IPS-15b (cell line): ENCODE data around the gene LPXN.

ENCODE experiments used
- H3K27me3 ChIP-seq: one replicate; pipeline ENCODE4 v1.6.1; 2013; ENCODE audit warnings: low read length; ENCODE audit not compliant: control insufficient read depth, insufficient read depth
- H3K36me3 ChIP-seq: one replicate; pipeline ENCODE4 v1.6.1; 2013; ENCODE audit warnings: low read length; ENCODE audit not compliant: control insufficient read depth, insufficient read depth
- H3K4me1 ChIP-seq: one replicate; pipeline ENCODE4 v1.6.1; 2013; ENCODE audit warnings: mild to moderate bottlenecking, low read length; ENCODE audit not compliant: control insufficient read depth, insufficient read depth
- H3K4me3 ChIP-seq: one replicate; pipeline ENCODE4 v1.5.1; 2013; ENCODE audit warnings: low read depth, low read length
- H3K9ac ChIP-seq: one replicate; pipeline ENCODE4 v1.6.1; 2013; ENCODE audit warnings: low read depth, mild to moderate bottlenecking, low read length
- H3K9me3 ChIP-seq: one replicate; pipeline ENCODE4 v1.6.1; 2013; ENCODE audit warnings: mild to moderate bottlenecking, low read length; ENCODE audit not compliant: control insufficient read depth, insufficient read depth

LPXN gene

DNA sequence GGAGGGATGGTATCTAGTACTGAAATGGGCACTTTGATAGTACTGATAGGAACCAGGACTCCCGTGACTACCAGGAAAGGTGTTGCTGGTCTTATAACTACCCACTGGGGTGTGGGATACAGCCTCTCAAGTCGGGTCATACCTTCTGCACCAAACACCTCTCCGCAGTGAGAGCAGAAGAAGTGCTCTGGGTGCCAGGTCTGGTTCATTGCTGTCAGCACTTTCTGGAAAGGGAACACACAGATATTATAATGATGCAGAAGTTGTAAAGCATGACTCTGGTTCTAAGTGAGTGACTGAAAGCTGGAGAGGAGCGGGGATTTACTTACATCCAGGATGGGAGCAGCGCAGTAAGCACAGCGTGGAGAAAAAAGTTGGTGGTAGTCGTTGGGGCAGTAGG is 26.0 kb downstream of the LPXN start:
- peaks cover 2% of the 10 kb centered on the region for H3K36me3 ChIP-seq
- no peaks in the 10 kb centered on the region for H3K27me3 ChIP-seq
- H3K4me3 ChIP-seq: no peak overlapping the region
- H3K9ac ChIP-seq: no peak overlapping the region
- H3K9me3 ChIP-seq: no peaks in the 10 kb centered on the region
- H3K4me1 ChIP-seq: no peaks in the 10 kb centered on the region

DNA sequence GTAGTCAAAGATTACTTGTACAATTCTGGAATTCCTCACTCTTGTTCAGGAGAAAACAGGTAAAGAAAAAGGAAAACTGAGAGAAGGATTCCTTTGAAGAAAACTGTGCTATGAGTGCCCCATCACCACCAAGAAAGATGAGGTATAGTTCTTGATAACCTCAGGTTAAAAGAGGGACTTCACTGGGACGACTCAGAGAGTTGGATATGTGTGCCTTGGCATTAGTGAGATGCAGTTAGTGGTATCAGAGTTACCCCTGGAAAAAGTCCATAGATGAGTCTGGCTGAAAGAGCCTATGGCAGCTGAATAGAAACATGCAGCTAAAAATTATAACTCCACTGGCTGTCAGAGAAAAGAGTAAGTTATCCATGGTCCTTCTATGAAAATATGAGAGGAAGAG is 28.8 kb downstream of the LPXN start:
- Histone ChIP-seq H3K36me3 (peaks cover 2% of the 10 kb centered on the region), H3K27me3 (no peaks in the 10 kb centered on the region), H3K9ac (no peak overlapping the region), H3K9me3 (no peaks in the 10 kb centered on the region), H3K4me1 (no peaks in the 10 kb centered on the region), H3K4me3 (no peak overlapping the region)

DNA sequence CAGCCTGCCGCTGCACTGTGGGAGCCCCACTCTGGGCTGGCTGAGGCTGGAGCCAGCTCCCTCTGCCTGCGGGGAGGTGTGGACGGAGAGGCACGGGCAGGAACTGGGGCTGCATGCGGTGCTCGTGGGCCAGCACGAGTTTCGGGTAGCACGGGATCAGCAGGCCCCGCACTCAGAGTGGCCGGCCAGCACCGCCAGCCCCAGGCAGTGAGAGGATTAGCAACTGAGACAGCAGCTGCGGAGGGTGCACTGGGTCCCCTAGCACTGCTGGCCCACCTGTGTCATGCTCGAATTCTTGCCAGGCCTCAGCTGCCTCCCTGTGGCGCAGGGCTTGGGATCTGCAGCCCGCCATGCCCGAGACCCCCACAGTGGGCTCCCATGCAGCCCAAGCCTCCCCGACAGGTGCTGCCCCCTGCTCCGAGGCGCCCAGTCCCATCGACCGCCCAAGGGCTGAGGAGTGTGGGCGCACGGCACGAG is 43.8 kb downstream of the LPXN start:
- Histone ChIP-seq H3K4me3 (no peak overlapping the region), H3K27me3 (no peaks in the 10 kb centered on the region), H3K9me3 (no peaks in the 10 kb centered on the region), H3K36me3 (no peaks in the 10 kb centered on the region), H3K4me1 (no peaks in the 10 kb centered on the region), H3K9ac (no peak overlapping the region)

DNA sequence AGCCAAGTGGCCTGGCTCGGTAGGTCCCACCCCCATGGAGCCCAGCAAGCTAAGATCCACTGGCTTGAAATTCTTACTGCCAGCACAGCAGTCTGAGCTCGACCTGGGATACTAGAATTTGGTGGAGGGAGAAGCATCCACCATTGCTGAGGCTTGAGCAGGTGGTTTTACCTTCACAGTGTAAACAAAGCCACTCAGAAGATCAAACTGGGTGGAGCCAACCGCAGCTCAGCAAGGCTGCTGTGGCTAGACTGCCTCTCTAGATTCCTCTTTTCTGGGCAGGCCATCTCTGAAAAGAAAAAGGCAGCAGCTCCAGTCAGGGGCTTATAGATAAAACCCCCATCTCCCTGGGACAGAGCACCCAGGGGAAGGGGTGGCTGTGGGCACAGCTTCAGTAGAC is 45.4 kb downstream of the LPXN start:
- no peaks in the 10 kb centered on the region for H3K36me3 ChIP-seq
- H3K4me1 ChIP-seq: no peaks in the 10 kb centered on the region
- H3K9me3 ChIP-seq: no peaks in the 10 kb centered on the region
- H3K9ac ChIP-seq: no peak overlapping the region
- H3K27me3 ChIP-seq: no peaks in the 10 kb centered on the region
- H3K4me3 ChIP-seq: no peak overlapping the region

DNA sequence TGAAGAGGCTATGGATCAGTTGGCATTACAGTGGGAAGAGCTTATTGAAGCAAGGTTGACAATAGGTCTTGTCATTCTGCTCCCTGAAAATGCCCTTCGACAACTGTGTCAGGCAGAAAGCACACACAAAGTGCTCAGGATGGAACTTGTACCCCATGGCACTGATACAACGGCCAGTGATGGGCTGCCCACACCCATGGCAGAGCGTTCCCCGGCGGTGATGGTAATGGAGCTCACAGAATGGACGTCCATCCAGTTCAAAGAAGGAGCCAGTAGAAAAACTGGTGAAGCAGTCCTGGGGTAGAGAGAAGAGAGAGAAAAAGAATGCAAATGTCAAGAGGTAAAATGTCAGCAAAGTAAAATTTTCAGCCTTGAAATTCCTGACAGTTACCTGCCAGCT is 48.2 kb downstream of the LPXN start:
- H3K36me3 ChIP-seq: no peaks in the 10 kb centered on the region

DNA sequence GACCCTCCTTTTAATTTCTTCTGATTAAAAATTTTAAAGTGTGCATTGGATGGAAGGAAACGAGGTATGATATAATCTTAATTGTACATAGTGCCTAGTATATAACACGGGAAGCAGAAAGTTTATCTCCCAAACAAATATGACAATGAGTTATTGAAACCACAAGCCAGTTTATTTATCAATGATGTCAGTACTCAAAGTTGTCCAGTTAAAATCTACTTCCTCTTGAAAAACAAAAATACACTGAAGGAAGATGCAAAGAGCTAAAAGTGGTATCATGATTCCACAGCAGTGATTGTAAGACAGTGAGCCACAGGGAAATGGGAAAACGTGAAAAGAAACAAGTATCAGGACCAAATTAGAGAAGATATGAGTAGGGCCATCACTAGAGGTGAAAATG is 48.9 kb downstream of the LPXN start:
- no peak overlapping the region for H3K9ac ChIP-seq
- H3K27me3 ChIP-seq: no peaks in the 10 kb centered on the region
- H3K9me3 ChIP-seq: no peaks in the 10 kb centered on the region
- no peak overlapping the region for H3K4me3 ChIP-seq
- H3K36me3 ChIP-seq: no peaks in the 10 kb centered on the region
- H3K4me1 ChIP-seq: no peaks in the 10 kb centered on the region

More for the DNA sequence above, 48.2 kb downstream of the LPXN start:
- H3K9ac ChIP-seq: no peak overlapping the region
- H3K27me3 ChIP-seq: no peaks in the 10 kb centered on the region
- H3K4me1 ChIP-seq: no peaks in the 10 kb centered on the region
- H3K9me3 ChIP-seq: no peaks in the 10 kb centered on the region
- H3K4me3 ChIP-seq: no peak overlapping the region

DNA sequence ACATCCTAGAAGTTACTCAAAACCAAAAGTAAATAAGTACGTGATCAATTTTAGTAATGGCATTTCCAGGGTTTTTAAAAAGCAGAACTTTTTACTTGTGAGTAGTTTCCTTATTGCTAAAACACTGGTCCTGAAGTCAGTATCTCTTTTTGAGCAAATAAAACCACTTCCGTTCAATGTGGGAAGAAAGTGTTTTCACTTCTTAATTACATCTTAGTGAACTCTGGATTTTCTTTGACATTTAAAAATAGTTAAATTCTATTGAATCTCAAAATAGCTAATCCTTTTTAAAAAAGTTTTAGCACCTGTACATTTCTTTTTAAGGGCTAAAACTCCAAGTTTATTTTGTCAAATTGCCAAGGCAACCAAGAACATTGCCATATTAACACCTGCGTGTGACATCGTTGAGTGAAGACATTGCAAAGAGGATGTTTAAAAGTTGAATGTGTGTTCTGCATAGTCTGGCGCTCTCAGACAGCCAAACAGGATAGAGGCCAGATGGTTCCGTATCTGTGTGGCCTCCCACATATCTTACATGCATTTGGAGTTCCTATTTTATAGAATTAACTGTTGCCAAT is 50.5 kb downstream of the LPXN start:
- H3K9me3 ChIP-seq: no peaks in the 10 kb centered on the region
- H3K4me3 ChIP-seq: no peak overlapping the region
- no peaks in the 10 kb centered on the region for H3K4me1 ChIP-seq

DNA sequence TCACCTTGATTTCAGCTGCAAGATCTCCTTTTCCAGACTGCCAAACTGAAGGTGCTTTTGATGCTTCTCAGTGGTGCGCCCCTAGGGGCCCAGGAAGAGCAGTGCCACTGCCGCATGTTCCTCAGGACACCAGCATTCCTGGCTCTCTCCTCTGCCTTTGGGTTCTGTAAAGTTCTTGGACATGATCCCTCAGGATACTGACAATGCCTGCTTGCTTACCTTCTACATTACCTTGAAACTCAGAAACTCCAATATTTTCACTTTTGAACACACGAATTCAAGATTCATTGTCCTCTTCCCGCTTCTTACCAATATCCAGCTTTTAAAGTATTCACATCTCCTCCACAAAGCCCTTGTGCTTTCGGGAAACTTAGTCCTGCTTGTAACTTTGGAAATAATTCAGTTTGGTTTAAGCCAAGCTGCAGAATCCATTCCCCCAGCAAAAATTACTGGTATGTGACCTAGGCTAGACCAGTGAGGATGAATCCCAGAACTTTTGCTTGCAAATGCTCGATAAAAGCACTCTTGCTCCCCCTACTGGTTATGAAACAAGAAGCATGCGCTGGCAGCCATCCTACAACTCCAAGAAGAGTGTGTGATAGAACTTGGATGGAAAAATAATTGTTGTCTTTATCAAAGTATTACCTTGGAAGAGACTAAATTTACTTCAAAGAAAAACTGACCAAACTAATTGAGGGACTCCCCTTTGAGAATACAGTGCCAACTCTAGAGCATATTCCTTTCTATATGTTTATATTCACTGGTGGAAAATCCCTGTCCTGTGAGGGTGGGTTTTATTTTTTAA is 51.2 kb downstream of the LPXN start:
- H3K4me1 ChIP-seq: no peaks in the 10 kb centered on the region
- no peaks in the 10 kb centered on the region for H3K36me3 ChIP-seq
- H3K4me3 ChIP-seq: peak overlapping the region; percentile 24
- no peak overlapping the region for H3K9ac ChIP-seq
- no peaks in the 10 kb centered on the region for H3K27me3 ChIP-seq
- H3K9me3 ChIP-seq: no peaks in the 10 kb centered on the region

More for the DNA sequence above, 50.5 kb downstream of the LPXN start:
- H3K27me3 ChIP-seq: no peaks in the 10 kb centered on the region
- no peaks in the 10 kb centered on the region for H3K36me3 ChIP-seq
- no peak overlapping the region for H3K9ac ChIP-seq

DNA sequence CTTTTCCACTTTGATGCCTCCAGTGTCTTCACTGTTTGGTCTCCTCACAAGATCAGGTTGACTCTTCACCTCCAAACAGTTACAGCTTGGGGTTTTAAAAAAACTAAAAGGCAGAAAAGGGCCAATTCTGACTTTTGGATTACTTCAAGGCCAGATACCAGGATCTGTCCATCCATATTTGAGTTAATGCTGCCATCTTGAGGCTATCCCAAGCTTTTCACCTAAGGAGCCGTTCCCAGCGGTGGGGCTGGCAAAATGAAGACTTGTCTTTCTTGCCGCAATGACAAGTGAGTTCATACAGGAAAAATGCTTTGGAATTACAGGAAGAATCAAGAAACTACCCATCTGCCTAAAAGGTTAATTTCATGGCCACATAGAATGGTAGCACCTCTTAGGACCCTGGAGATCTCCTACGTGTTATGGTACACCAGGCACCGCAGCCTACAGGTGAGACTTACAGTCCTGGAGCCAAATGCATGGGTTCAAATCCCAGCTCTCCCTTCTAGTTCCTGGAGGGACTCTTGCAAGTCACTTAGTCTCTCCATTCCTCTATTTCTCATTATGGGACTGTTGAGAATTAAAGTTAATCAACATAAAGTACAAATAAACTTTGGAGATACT is 61.8 kb downstream of the LPXN start:
- no peak overlapping the region for H3K4me3 ChIP-seq
- no peaks in the 10 kb centered on the region for H3K27me3 ChIP-seq
- no peak overlapping the region for H3K9ac ChIP-seq
- H3K36me3 ChIP-seq: no peaks in the 10 kb centered on the region
- peaks cover 4% of the 10 kb centered on the region for H3K4me1 ChIP-seq
- no peaks in the 10 kb centered on the region for H3K9me3 ChIP-seq

DNA sequence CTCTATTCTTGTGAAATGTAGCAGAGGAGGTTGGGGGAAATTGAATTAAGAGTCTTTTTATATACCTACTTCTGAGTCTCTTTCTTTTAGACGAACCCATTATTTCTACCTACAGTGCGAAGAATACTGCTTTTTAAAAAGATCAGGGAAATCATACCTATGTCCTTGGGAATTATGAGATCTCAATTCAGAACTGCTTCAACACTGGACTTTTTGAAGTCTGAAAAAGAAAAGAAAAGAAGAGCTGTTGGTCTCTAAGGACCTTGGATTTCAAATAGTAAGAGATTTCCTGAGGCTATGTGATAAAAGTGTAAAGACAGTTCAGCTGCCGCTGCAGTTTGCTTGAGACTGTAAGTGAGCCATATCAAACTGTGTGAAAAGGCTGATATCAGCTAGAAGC is 64.0 kb downstream of the LPXN start:
- Histone ChIP-seq H3K9ac (no peak overlapping the region), H3K36me3 (no peaks in the 10 kb centered on the region), H3K27me3 (no peaks in the 10 kb centered on the region), H3K4me3 (no peak overlapping the region), H3K4me1 (peaks cover 4% of the 10 kb centered on the region), H3K9me3 (no peaks in the 10 kb centered on the region)

DNA sequence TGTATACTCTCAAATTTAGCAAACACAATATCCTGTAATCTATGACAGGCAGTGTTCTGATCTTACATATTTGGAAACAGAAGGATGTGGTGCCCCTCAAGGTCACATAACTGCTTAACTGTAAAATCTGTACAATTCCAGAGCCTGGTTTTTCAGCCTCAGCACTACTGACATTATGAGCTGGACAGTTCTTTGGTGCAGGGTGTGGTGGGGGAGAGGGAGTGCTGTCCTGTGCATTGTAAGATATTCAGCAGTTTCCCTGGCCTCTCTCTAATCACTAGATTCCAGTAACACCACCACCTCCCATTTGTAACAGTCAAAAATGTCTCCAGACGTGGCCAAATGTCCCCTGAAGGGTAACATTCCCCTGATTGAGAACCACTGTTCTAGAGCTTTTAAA is 65.9 kb downstream of the LPXN start:
- Histone ChIP-seq H3K9ac (no peak overlapping the region), H3K9me3 (no peaks in the 10 kb centered on the region), H3K4me3 (no peak overlapping the region), H3K27me3 (no peaks in the 10 kb centered on the region), H3K36me3 (no peaks in the 10 kb centered on the region), H3K4me1 (peaks cover 4% of the 10 kb centered on the region)

DNA sequence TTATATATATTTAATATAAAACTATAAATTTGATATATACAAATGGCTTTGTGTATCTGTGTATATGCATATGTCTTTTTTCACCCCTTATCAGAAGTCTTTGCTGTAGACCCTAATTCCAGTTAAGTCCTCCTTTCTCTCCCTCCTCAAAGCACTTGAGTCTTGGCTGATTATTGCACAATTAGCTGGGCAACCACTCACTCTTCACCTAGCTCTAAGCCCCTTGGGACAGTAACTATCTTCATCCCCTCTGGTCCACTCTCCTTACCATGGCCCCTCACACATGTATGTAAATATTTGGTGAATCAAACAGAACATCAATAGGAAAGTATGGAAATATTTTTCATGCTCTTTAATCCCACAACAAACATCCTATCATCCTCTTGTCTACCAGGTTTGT is 66.8 kb downstream of the LPXN start:
- H3K9ac ChIP-seq: no peak overlapping the region
- H3K4me1 ChIP-seq: peaks cover 4% of the 10 kb centered on the region
- H3K4me3 ChIP-seq: no peak overlapping the region

More for the DNA sequence above, 66.8 kb downstream of the LPXN start:
- Histone ChIP-seq H3K9me3 (no peaks in the 10 kb centered on the region), H3K36me3 (no peaks in the 10 kb centered on the region), H3K27me3 (no peaks in the 10 kb centered on the region)
